B cell (primary cell): Measurements from ENCODE around the gene DLK1. TPM values are rescaled to one million over a fixed set of nuclear protein-coding genes. Genes with fewer than 3 reads are reported as not detected.

ENCODE experiments used
- ATAC-seq: fragments of 200-7000 bp; cut with Tn5 transposase; one replicate; pipeline ENCODE4 v1.10.0; 2021; ENCODE audit warnings: low read depth, mild to moderate bottlenecking, moderate number of reproducible peaks, moderate library complexity
- CTCF ChIA-PET: fragments of 350-600 bp; sonication (Branson Sonifier 250); formaldehyde crosslinking; loops from one replicate; lab custom pipeline; 2021; ENCODE audit warnings: antibody characterized with exemption, inconsistent platforms; lab: Charles Lee
- POLR2A ChIA-PET: fragments of 350-600 bp; sonication (Branson Sonifier 250); formaldehyde crosslinking; loops from one replicate; lab custom pipeline; 2021; ENCODE audit warnings: antibody characterized with exemption; lab: Charles Lee
- DNase-seq: peaks from one replicate; pipeline ENCODE4 v3.0.0; 2013
- H2AFZ ChIP-seq: 2 replicates; pipeline ENCODE4 v1.6.1; 2012; ENCODE audit warnings: mild to moderate bottlenecking, low read depth, low read length; ENCODE audit not compliant: insufficient read depth, poor library complexity, severe bottlenecking
- H3K27ac ChIP-seq, 2 donors: 1 replicate in 1 of 2; 2 replicates in 1 of 2; pipeline ENCODE4 v1.5.1; 2012 to 2013; ENCODE audit warnings: low read length in 2 of 2, mild to moderate bottlenecking in 2 of 2, moderate library complexity in 1 of 2
- H3K27me3 ChIP-seq, 4 experiments: fragments of 200-600 bp in 1 of 4; sonication (generic) in 1 of 4; replicated peaks in 1 of 4; 1 replicate in 2 of 4; 2 replicates in 2 of 4; pipeline versions ENCODE4 v1.6.1 to v1.7.0; 2013 to 2016; ENCODE audit warnings: low read length in 3 of 4, mild to moderate bottlenecking in 2 of 4, mixed read lengths in 1 of 4, moderate library complexity in 1 of 4; ENCODE audit not compliant: insufficient read depth in 4 of 4, control insufficient read depth in 3 of 4; ENCODE audit errors: control extremely low read depth in 1 of 4
- H3K36me3 ChIP-seq, 2 experiments: replicated peaks in 1 of 2; 1 replicate in 1 of 2; 2 replicates in 1 of 2; pipeline versions ENCODE4 v1.6.1 to v1.7.1; 2013; ENCODE audit warnings: low read length in 1 of 2; ENCODE audit not compliant: insufficient read depth in 2 of 2, control insufficient read depth in 1 of 2; ENCODE audit errors: control extremely low read depth in 1 of 2, extremely low read depth in 1 of 2
- H3K4me1 ChIP-seq, 2 donors: fragments of 200-600 bp in 1 of 2; sonication (generic) in 1 of 2; 1 replicate in 1 of 2; 2 replicates in 1 of 2; pipeline versions ENCODE4 v1.5.1 to v1.6.1; 2013 to 2017; ENCODE audit warnings: low read length in 2 of 2; ENCODE audit not compliant: control insufficient read depth in 2 of 2, insufficient read depth in 2 of 2
- H3K4me2 ChIP-seq: replicated peaks from 2 replicates; pipeline ENCODE3; 2012; ENCODE audit warnings: mild to moderate bottlenecking, low read depth, low read length; ENCODE audit not compliant: poor library complexity, severe bottlenecking
- H3K4me3 ChIP-seq, 5 experiments: fragments of 200-600 bp in 1 of 5; sonication (generic) in 1 of 5; 1 replicate in 3 of 5; 2 replicates in 2 of 5; pipeline versions ENCODE4 v1.5.1 to v1.7.0; 2011 to 2016; ENCODE audit warnings: low read length in 4 of 5, mild to moderate bottlenecking in 4 of 5, low read depth in 2 of 5, control low read depth in 1 of 5, moderate library complexity in 1 of 5; ENCODE audit not compliant: insufficient read depth in 1 of 5; ENCODE audit errors: control extremely low read depth in 1 of 5, extremely low read depth in 1 of 5
- H3K79me2 ChIP-seq: fragments of 200-600 bp; sonication (generic); one replicate; pipeline ENCODE4 v1.6.0; 2016; ENCODE audit warnings: low read length; ENCODE audit not compliant: control insufficient read depth, insufficient read depth
- H3K9ac ChIP-seq: fragments of 200-600 bp; sonication (generic); 2 replicates; pipeline ENCODE4 v1.6.1; 2017; ENCODE audit warnings: mild to moderate bottlenecking, low read length, moderate library complexity
- H3K9me3 ChIP-seq, 3 donors: one replicate each; pipeline versions ENCODE4 v1.6.1 to v1.7.1; 2013; ENCODE audit warnings: low read length in 2 of 3; ENCODE audit not compliant: control insufficient read depth in 2 of 3, insufficient read depth in 1 of 3; ENCODE audit errors: control extremely low read depth in 1 of 3
- H4K20me1 ChIP-seq: 2 replicates; pipeline ENCODE4 v1.6.0; 2012; ENCODE audit warnings: mild to moderate bottlenecking, low read length; ENCODE audit not compliant: insufficient read depth, control insufficient read depth, poor library complexity, severe bottlenecking
- H3K27ac Mint-ChIP-seq: one replicate; pipeline ENCODE4 v1.8.0; 2021; ENCODE audit warnings: mixed read lengths
- H3K27me3 Mint-ChIP-seq: one replicate; pipeline ENCODE4 v1.8.0; 2021; ENCODE audit warnings: mixed read lengths
- H3K4me1 Mint-ChIP-seq: one replicate; pipeline ENCODE4 v1.8.0; 2021; ENCODE audit warnings: mixed read lengths
- H3K4me3 Mint-ChIP-seq: one replicate; pipeline ENCODE4 v1.8.0; 2021; ENCODE audit warnings: mixed read lengths
- H3K9me3 Mint-ChIP-seq: one replicate; pipeline ENCODE4 v1.8.0; 2022; ENCODE audit warnings: mixed read lengths; ENCODE audit not compliant: insufficient read depth
- EZH2 ChIP-seq: IDR thresholded peaks from 2 replicates; pipeline ENCODE4 v1.6.1; 2012; ENCODE audit warnings: borderline replicate concordance, low read depth, mild to moderate bottlenecking, moderate library complexity, low read length; ENCODE audit not compliant: insufficient read depth, poor library complexity, severe bottlenecking
- WGBS: methylation state at CpG from one replicate; pipeline ENCODE4 v1.1.5; 2013; ENCODE audit warnings: missing lambda C conversion rate; ENCODE audit not compliant: insufficient coverage; 5-methylcytosine and 5-hydroxymethylcytosine counted together
- intact Hi-C: fragments of 100-400 bp; cut with micrococcal nuclease; formaldehyde crosslinking; loops from one replicate; pipeline ENCODE4 v1.10.0; 2022
- polyA minus RNA-seq: library from RNA; depleted of rRNA, polyadenylated mRNA; stranded (reverse); fragments of >200 nt; gene quantifications from 2 replicates; pipeline ENCODE4 v1.2.3, GENCODE V29; 2012
- polyA plus RNA-seq: library from polyadenylated mRNA; depleted of rRNA; stranded (reverse); fragments of >200 nt; gene quantifications from 2 replicates; pipeline ENCODE4 v1.2.3, GENCODE V29; 2012
- total RNA-seq, 2 donors: library from RNA; stranded (reverse); fragments of 120-200 nt in 1 of 2; gene quantifications; 1 replicate in 1 of 2; 2 replicates in 1 of 2; pipeline versions ENCODE4 v1.2.3 to v1.2.4, GENCODE V29; 2013 to 2022
- TF ChIP-seq, protein P1 (sequence below): fragments of 200-600 bp; IDR thresholded peaks from one replicate; pipeline ENCODE4 v1.8.0; 2022; ENCODE audit warnings: antibody characterized with exemption, mild to moderate bottlenecking

Gene DLK1
- not detected in 2 replicates for total RNA-seq
- 14.7 TPM for total RNA-seq (2013)
- not detected in 2 replicates for polyA plus RNA-seq
- polyA minus RNA-seq, result 1.5 and 7.0 TPM in 2 replicates

DNA sequence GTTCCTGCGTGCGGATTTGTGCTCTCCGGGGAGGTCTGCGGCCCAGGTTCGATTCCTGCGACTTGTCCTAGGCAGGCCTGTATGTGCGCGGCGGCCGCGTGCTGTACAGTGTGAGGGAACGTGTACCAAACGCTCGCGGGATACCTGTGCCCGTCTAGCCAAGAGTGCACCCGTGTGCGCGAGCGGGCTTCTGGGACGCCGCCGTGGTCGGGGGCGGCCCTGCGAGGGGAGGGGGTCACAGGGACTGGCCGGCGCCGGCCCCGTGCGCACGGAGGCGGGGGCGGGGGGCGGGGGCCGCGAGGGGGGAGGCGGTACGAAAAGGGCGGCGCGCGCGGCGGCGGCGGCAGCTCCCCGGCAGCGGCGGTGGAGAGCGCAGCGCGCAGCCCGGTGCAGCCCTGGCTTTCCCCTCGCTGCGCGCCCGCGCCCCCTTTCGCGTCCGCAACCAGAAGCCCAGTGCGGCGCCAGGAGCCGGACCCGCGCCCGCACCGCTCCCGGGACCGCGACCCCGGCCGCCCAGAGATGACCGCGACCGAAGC is at the start of gene DLK1:
TSS of gene DLK1 (plus strand) at position 343 of the 536 bp plus-strand sequence. CDS start at position 520, 177 bp downstream.
- 12% methylated on average over 77 of the region's 77 CpGs for WGBS
- CTCF ChIA-PET, result no interaction called here
- H3K4me1 ChIP-seq, result no peaks in the 10 kb centered on the region
- TF ChIP-seq, protein P1, sequence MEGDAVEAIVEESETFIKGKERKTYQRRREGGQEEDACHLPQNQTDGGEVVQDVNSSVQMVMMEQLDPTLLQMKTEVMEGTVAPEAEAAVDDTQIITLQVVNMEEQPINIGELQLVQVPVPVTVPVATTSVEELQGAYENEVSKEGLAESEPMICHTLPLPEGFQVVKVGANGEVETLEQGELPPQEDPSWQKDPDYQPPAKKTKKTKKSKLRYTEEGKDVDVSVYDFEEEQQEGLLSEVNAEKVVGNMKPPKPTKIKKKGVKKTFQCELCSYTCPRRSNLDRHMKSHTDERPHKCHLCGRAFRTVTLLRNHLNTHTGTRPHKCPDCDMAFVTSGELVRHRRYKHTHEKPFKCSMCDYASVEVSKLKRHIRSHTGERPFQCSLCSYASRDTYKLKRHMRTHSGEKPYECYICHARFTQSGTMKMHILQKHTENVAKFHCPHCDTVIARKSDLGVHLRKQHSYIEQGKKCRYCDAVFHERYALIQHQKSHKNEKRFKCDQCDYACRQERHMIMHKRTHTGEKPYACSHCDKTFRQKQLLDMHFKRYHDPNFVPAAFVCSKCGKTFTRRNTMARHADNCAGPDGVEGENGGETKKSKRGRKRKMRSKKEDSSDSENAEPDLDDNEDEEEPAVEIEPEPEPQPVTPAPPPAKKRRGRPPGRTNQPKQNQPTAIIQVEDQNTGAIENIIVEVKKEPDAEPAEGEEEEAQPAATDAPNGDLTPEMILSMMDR, result no peak
- no peak for TF ChIP-seq EZH2
- Mint-ChIP-seq H3K27ac (no peak within 1 kb of the TSS), H3K27me3 (peaks cover 29% of the 10 kb centered on the region), H3K4me3 (no peak within 1 kb of the TSS), H3K4me1 (no peaks in the 10 kb centered on the region), H3K9me3 (no peaks in the 10 kb centered on the region)
- DNase-seq, result no peak
- ATAC-seq, result no peak
- H3K9me3 ChIP-seq, result peaks cover 0 to 6% (median 0%) of the 10 kb centered on the region in 3 donors
- no peak within 1 kb of the TSS for H2AFZ ChIP-seq
- H4K20me1 ChIP-seq, result no peaks in the 10 kb centered on the region
- H3K36me3 ChIP-seq, result no peaks in the 10 kb centered on the region
- no peak within 1 kb of the TSS for H3K4me2 ChIP-seq
- H3K27ac ChIP-seq, result no peak within 1 kb of the TSS
- H3K27me3 ChIP-seq, result peaks cover 0 to 26% (median 2%) of the 10 kb centered on the region in 4 experiments
- intact Hi-C loops, result no loop called here
- H3K9ac ChIP-seq, result no peak within 1 kb of the TSS
- POLR2A ChIA-PET, result no interaction called here
- no peaks in the 10 kb centered on the region for H3K79me2 ChIP-seq
- no peak within 1 kb of the TSS for H3K4me3 ChIP-seq

DNA sequence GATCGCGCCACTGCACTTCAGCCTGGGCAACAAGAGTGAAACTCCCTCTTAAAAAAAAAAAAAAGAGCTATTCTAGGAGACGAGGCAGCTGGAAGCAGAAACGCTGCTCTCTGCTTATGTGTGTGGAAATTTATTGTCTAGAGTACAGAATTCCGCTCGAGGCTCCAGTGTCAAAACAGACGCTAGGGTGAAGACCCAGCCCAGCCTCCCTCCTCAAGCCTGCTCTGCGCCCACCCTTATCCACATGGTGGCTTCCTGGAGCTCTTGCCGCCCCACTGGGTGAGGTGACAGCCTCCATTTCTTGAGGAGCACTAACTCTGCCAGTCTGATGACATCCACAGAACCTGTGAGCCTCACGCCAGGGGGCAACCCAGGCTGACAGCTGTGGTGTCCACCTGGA is 49.5 kb upstream of the DLK1 start:
- no peak overlapping the region for H3K27ac Mint-ChIP-seq
- ChIA-PET POLR2A (no interaction called here), CTCF (no interaction called here)
- Histone ChIP-seq H3K27ac (no peak overlapping the region), H2AFZ (no peak overlapping the region), H4K20me1 (no peaks in the 10 kb centered on the region), H3K4me2 (no peak overlapping the region), H3K4me1 (no peaks in the 10 kb centered on the region), H3K4me3 (no peak overlapping the region), H3K27me3 (peaks cover 0 to 9% (median under 1%) of the 10 kb centered on the region in 4 experiments), H3K36me3 (no peaks in the 10 kb centered on the region), H3K79me2 (no peaks in the 10 kb centered on the region), H3K9me3 (peaks cover 0 to 6% (median 0%) of the 10 kb centered on the region in 3 donors), H3K9ac (no peak overlapping the region)
- DNase-seq (no peak), ATAC-seq (no peak)
- intact Hi-C loops, result no loop called here
- peaks cover 18% of the 10 kb centered on the region for H3K27me3 Mint-ChIP-seq
- TF ChIP-seq, protein P1, result no peak
- TF ChIP-seq EZH2, result no peak
- 75% methylated on average over 6 of the region's 10 CpGs for WGBS
- H3K4me3 Mint-ChIP-seq, result no peak overlapping the region
- no peaks in the 10 kb centered on the region for H3K4me1 Mint-ChIP-seq
- no peaks in the 10 kb centered on the region for H3K9me3 Mint-ChIP-seq
